ENCODE data around the gene COL5A1. TPM values are rescaled to one million over a fixed set of nuclear protein-coding genes. Genes with fewer than 3 reads are reported as not detected.

COL5A1 gene
- total RNA-seq, 1 donor from 2014 or later = 87.7 TPM

DNA sequence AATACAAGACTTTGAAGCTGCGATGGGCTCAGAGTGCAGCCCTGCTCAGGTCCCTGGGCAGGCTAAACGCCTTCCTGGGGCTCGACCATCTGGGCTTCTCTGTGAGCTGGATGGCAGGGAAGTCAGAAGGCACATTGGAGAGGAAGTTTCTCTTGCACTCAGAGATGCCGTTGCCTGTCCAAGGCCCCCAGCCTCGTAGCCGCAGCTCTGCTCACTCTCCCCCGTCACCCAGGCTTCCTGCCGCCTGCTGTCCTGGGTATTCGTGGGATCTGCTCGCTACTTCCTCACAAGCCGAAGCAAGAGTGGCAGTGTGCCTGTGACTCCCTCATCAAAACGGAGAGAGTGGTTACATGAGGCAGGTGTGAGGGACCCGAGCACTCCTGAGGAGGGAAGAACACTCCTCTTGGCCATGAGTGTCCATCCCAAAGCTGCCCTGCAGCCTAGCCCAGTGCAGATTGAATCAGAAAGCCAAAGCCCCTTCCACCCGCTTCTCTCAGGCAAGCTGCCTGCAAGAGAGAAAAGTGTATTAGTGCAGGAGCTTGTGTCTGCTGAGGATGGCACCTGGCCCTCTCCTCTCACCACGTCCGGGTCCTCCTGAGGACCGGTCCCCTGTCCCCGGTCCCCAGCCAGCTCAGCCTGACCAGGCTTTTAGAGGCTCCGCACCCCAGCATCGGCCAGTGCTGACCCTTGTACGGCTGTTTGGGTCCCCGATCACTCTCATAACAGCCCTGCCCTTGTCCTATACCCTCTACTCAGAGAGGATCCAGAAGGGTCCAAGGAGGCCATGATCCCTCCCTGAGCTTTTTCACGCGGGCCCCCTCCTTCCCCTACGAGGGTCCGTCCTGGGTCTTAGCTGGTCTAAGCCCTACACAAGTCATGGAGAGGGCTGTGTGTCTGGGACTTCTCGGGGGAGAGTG, 246.3 kb downstream of the COL5A1 start:
- TF ChIP-seq CTCF (IDR thresholded peaks at IDR 0.05; ENCODE audit: insufficient read depth, low read length, poor library complexity, severe bottlenecking) = no peak
- no peak for DNase-seq (ENCODE audit: low read depth)
- Histone ChIP-seq H3K36me3 (ENCODE audit: control insufficient read depth, insufficient read depth, low read length) (no peaks in the 10 kb centered on the region), H3K27me3 (ENCODE audit: control insufficient read depth, insufficient read depth, low read length) (no peaks in the 10 kb centered on the region), H3K4me3 (ENCODE audit: low read depth, low read length) (no peak overlapping the region)

DNA sequence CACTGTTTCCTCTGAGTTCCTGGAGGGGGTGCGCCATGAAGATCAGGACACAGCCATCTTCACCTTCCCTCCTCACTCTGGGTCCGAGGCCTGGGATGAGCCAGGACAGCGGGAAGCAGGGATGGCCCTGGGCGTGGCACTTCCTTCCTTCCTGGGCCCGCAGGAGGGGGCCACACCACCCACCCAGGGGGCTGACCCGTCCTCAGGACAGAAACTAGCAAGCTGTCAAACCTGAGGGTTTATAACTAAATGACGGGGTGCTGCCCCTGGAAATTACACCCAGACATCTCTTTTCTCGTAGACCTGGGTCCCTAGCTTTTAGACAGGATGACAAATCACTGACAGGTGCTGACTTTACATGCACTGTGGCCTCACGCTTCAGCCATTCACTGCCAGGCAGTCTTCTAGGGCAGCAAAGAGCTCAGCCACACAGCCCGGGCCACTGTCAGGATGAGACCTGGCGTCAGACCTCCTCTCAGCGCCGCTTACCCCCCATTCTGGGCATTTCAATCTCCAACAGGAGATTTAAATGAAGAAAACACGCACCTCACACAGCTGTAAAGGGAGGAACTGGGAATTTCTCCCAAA, 247.1 kb downstream of the COL5A1 start:
- Histone ChIP-seq H3K36me3 (ENCODE audit: control insufficient read depth, insufficient read depth, low read length) (no peaks in the 10 kb centered on the region), H3K4me3 (ENCODE audit: low read depth, low read length) (no peak overlapping the region), H3K27me3 (ENCODE audit: control insufficient read depth, insufficient read depth, low read length) (no peaks in the 10 kb centered on the region)
- DNase-seq (ENCODE audit: low read depth) = no peak
- no peak for TF ChIP-seq CTCF (IDR thresholded peaks at IDR 0.05; ENCODE audit: insufficient read depth, low read length, poor library complexity, severe bottlenecking)

- no peak for DNase-seq (ENCODE audit: low read depth)
- no peak for TF ChIP-seq CTCF (IDR thresholded peaks at IDR 0.05; ENCODE audit: insufficient read depth, low read length, poor library complexity, severe bottlenecking)
- H3K36me3 ChIP-seq (ENCODE audit: control insufficient read depth, insufficient read depth, low read length) = no peaks in the 10 kb centered on the region
- no peaks in the 10 kb centered on the region for H3K27me3 ChIP-seq (ENCODE audit: control insufficient read depth, insufficient read depth, low read length)
- no peak overlapping the region for H3K4me3 ChIP-seq (ENCODE audit: low read depth, low read length)
These were observed 248.0 kb downstream of the COL5A1 start for GRCh38 chr9:134889386-134890154.

DNA sequence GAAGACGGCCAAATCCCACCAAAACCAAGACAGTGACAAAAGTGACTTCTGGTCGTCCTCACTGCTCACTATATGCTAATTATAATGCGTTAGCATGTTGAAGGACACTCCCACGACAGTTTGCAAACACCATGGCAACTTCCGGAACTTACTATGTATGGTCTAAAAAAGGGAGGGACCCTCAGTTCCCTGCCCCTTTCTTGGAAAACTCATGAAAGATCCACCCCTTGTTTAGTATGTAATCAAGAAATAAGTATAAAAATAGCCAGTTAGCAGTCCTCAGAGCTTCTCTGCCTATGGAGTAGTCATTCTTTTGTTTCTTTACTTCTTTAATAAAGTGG, 248.5 kb downstream of the COL5A1 start:
- H3K4me3 ChIP-seq (ENCODE audit: low read depth, low read length) = no peak overlapping the region
- no peaks in the 10 kb centered on the region for H3K36me3 ChIP-seq (ENCODE audit: control insufficient read depth, insufficient read depth, low read length)
- no peaks in the 10 kb centered on the region for H3K27me3 ChIP-seq (ENCODE audit: control insufficient read depth, insufficient read depth, low read length)
- no peak for DNase-seq (ENCODE audit: low read depth)
- TF ChIP-seq CTCF (IDR thresholded peaks at IDR 0.05; ENCODE audit: insufficient read depth, low read length, poor library complexity, severe bottlenecking) = no peak

DNA sequence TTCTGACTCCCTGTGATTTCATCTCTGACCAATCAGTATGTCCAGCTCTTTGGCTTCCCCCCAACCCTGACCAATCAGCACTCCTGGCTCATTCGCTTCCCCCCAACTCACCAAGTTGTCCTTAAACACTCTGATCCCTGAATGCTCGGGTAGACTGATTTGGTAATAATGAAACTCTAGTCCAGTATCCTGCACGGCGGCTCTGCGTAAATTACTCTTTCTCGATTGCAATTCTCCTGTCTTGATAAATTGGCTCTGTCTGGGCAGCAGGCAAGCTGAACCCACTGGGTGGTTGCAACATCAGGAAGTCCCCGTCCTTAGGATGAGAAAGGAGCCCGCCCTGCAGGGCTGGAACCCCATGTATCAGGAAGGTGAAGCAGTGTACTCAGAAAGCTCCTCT, 249.4 kb downstream of the COL5A1 start:
- no peaks in the 10 kb centered on the region for H3K27me3 ChIP-seq (ENCODE audit: control insufficient read depth, insufficient read depth, low read length)
- DNase-seq (ENCODE audit: low read depth) = no peak
- no peaks in the 10 kb centered on the region for H3K36me3 ChIP-seq (ENCODE audit: control insufficient read depth, insufficient read depth, low read length)
- TF ChIP-seq CTCF (IDR thresholded peaks at IDR 0.05; ENCODE audit: insufficient read depth, low read length, poor library complexity, severe bottlenecking) = no peak
- no peak overlapping the region for H3K4me3 ChIP-seq (ENCODE audit: low read depth, low read length)

Data from kidney epithelial cell (primary cell).